ENCODE data around the gene CD177. TPM values are rescaled to one million over a fixed set of nuclear protein-coding genes. Genes with fewer than 3 reads are reported as not detected.

Gene CD177
- total RNA-seq, 1 experiment from 2014 or later: not detected

DNA sequence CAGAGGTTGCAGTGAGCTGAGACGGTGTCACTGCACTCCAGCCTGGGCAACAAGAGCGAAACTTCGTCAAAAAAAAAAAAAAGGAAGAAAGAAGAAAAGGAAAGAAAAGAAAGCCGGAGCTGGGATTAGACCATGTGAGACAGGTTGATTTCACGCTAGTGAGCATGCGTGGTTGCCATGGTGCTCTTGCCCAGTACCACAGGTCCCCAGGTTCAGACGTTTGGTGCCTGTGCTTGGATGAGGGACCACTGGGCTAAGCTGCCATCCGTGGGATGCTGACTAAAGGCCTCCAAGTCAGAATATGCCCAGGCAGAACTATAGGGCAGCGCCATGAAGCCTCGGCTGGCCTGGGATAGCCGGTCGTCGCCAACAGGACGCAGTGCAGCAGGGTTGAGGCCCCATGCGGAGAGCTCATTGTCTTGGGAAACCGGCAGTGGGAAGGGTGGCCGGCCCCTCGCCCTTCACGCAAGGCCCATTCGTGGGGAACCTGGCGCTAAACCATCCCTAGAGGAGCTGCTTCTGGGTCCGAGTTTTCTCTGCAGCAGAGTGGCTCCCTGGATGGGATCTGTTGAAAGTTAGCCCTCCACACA, 54.0 kb downstream of the CD177 start:
- H3K4me1 ChIP-seq (ENCODE audit: control insufficient read depth in 1 of 2, insufficient read depth in 2 of 2, low read length in 2 of 2): no peaks in the 10 kb centered on the region
- RAD21 ChIA-PET (ENCODE audit: low non-redundant PET in 1 of 2, low total read pairs in 2 of 2, uncharacterized antibody in 2 of 2, unreplicated experiment in 2 of 2): no interaction called here
- no peak for ATAC-seq

More for the DNA sequence above, 54.0 kb downstream of the CD177 start:
- Histone ChIP-seq H3K36me3 (ENCODE audit: control insufficient read depth in 1 of 2, insufficient read depth in 2 of 2, low read length in 2 of 2) (no peaks in the 10 kb centered on the region), H3K9ac (ENCODE audit: low read length) (no peak overlapping the region), H3K79me2 (ENCODE audit: insufficient read depth, low read length) (no peaks in the 10 kb centered on the region), H3K4me3 (replicated peaks in 1 of 2; ENCODE audit: low read depth in 1 of 2, low read length in 2 of 2) (no peak overlapping the region), H2AFZ (ENCODE audit: low read depth, low read length, poor library complexity, severe bottlenecking) (no peak overlapping the region), H3K27me3 (ENCODE audit: insufficient read depth, low read length) (no peaks in the 10 kb centered on the region), H3K27ac (ENCODE audit: low read depth, low read length) (no peak overlapping the region), H3K9me3 (ENCODE audit: control insufficient read depth in 1 of 2, insufficient read depth in 1 of 2, low read depth in 1 of 2, low read length in 2 of 2) (no peaks in the 10 kb centered on the region), H4K20me1 (ENCODE audit: insufficient read depth) (no peaks in the 10 kb centered on the region), H3K9me2 (ENCODE audit: insufficient read depth) (no peaks in the 10 kb centered on the region), H3K4me2 (ENCODE audit: low read length) (no peak overlapping the region)
- POLR2A ChIA-PET: no interaction called here
- TF ChIP-seq, protein P1, sequence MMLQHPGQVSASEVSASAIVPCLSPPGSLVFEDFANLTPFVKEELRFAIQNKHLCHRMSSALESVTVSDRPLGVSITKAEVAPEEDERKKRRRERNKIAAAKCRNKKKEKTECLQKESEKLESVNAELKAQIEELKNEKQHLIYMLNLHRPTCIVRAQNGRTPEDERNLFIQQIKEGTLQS (IDR thresholded peaks at IDR 0.05): no peak
- TF ChIP-seq POLR2AphosphoS5 (IDR thresholded peaks at IDR 0.05; ENCODE audit: low read depth, low read length): no peak
- TF ChIP-seq EGR1 (IDR thresholded peaks at IDR 0.05; ENCODE audit: low read depth): no peak
- TF ChIP-seq ZBTB33 (IDR thresholded peaks at IDR 0.05; ENCODE audit: extremely low read depth, insufficient replicate concordance, low read length): no peak
- no peak for TF ChIP-seq ZFX (IDR thresholded peaks at IDR 0.05)
- no peak for TF ChIP-seq CBX3 (IDR thresholded peaks at IDR 0.05; ENCODE audit: low read depth)
- TF ChIP-seq FOSL1 (IDR thresholded peaks at IDR 0.05; ENCODE audit: low read depth): no peak
- no peak for TF ChIP-seq RAD21 (IDR thresholded peaks at IDR 0.05; ENCODE audit: low read depth)
- no peak for TF ChIP-seq SRF (IDR thresholded peaks at IDR 0.05; ENCODE audit: low read depth)
- no peak for TF ChIP-seq ELF1 (IDR thresholded peaks at IDR 0.05; ENCODE audit: borderline replicate concordance, low read depth)
- TF ChIP-seq, protein P2, sequence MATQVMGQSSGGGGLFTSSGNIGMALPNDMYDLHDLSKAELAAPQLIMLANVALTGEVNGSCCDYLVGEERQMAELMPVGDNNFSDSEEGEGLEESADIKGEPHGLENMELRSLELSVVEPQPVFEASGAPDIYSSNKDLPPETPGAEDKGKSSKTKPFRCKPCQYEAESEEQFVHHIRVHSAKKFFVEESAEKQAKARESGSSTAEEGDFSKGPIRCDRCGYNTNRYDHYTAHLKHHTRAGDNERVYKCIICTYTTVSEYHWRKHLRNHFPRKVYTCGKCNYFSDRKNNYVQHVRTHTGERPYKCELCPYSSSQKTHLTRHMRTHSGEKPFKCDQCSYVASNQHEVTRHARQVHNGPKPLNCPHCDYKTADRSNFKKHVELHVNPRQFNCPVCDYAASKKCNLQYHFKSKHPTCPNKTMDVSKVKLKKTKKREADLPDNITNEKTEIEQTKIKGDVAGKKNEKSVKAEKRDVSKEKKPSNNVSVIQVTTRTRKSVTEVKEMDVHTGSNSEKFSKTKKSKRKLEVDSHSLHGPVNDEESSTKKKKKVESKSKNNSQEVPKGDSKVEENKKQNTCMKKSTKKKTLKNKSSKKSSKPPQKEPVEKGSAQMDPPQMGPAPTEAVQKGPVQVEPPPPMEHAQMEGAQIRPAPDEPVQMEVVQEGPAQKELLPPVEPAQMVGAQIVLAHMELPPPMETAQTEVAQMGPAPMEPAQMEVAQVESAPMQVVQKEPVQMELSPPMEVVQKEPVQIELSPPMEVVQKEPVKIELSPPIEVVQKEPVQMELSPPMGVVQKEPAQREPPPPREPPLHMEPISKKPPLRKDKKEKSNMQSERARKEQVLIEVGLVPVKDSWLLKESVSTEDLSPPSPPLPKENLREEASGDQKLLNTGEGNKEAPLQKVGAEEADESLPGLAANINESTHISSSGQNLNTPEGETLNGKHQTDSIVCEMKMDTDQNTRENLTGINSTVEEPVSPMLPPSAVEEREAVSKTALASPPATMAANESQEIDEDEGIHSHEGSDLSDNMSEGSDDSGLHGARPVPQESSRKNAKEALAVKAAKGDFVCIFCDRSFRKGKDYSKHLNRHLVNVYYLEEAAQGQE (IDR thresholded peaks at IDR 0.05; ENCODE audit: low read depth): no peak
- TF ChIP-seq, protein P3, sequence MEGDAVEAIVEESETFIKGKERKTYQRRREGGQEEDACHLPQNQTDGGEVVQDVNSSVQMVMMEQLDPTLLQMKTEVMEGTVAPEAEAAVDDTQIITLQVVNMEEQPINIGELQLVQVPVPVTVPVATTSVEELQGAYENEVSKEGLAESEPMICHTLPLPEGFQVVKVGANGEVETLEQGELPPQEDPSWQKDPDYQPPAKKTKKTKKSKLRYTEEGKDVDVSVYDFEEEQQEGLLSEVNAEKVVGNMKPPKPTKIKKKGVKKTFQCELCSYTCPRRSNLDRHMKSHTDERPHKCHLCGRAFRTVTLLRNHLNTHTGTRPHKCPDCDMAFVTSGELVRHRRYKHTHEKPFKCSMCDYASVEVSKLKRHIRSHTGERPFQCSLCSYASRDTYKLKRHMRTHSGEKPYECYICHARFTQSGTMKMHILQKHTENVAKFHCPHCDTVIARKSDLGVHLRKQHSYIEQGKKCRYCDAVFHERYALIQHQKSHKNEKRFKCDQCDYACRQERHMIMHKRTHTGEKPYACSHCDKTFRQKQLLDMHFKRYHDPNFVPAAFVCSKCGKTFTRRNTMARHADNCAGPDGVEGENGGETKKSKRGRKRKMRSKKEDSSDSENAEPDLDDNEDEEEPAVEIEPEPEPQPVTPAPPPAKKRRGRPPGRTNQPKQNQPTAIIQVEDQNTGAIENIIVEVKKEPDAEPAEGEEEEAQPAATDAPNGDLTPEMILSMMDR (IDR thresholded peaks at IDR 0.05 in 2 of 3, conservative IDR thresholded peaks at IDR 0.05 in 1 of 3; ENCODE audit: borderline replicate concordance in 1 of 3, insufficient read depth in 1 of 3, low read depth in 2 of 3, low read length in 2 of 3): no peak
- TF ChIP-seq ZNF274 (IDR thresholded peaks at IDR 0.05; ENCODE audit: low read depth, low read length): no peak
- no peak for TF ChIP-seq YY1 (IDR thresholded peaks at IDR 0.05; ENCODE audit: extremely low read depth, insufficient replicate concordance, low read depth, low read length)
- TF ChIP-seq CEBPB (IDR thresholded peaks at IDR 0.05; ENCODE audit: low read depth): no peak
- TF ChIP-seq POLR2A (IDR thresholded peaks at IDR 0.05; ENCODE audit: borderline replicate concordance, extremely low read depth, insufficient read depth, insufficient read length): no peak
- BruUV-seq (replicated peaks): no TSS peak
- intact Hi-C loops (cut with micrococcal nuclease): no loop called here
- CTCF ChIA-PET: no interaction called here
- DNase-seq (ENCODE audit: low read depth, low spot score): no peak
